Transverse colon (tissue), 4 donors: Measurements from ENCODE around the gene HSD17B13.
"Not testable (repeated sequence)": the region's sequence is repeated elsewhere in the genome, so short reads cannot be mapped to it uniquely, and the experiment has no call there.

Experiments
- CTCF ChIP-seq, 5 experiments: fragments of 200-600 bp in 3 of 5; fragments of 450-650 bp in 2 of 5; sonication (generic) in 3 of 5; IDR thresholded peaks; 1 replicate in 2 of 5; 2 replicates in 3 of 5; pipeline ENCODE4 v1.5.1; 2016 to 2017; ENCODE audit warnings: antibody characterized with exemption in 5 of 5, inconsistent platforms in 3 of 5, mild to moderate bottlenecking in 2 of 5, moderate library complexity in 1 of 5
- POLR2A ChIP-seq: fragments of 450-650 bp; IDR thresholded peaks from one replicate; pipeline ENCODE4 v1.6.1; 2016; ENCODE audit warnings: antibody characterized with exemption, mild to moderate bottlenecking, moderate library complexity
- POLR2AphosphoS5 ChIP-seq, 3 donors: sonication (generic); formaldehyde crosslinking; IDR thresholded peaks; one replicate each; pipeline ENCODE4 v1.6.1; 2016; ENCODE audit warnings: antibody characterized with exemption in 3 of 3

GRCh38 chr4:87294911-87295310 lies 27.8 kb downstream of the HSD17B13 start:
- TF ChIP-seq CTCF (IDR thresholded peaks at IDR 0.05); POLR2AphosphoS5 (IDR thresholded peaks at IDR 0.05); POLR2A: not testable (repeated sequence)
